Astrocyte (in vitro differentiated cells and primary cell): ENCODE measurements around the gene BDH2. TPM values are rescaled to one million over a fixed set of nuclear protein-coding genes. Genes with fewer than 3 reads are reported as not detected.

Experiments
- DNase-seq: peaks from one replicate; pipeline ENCODE4 v3.0.0-alpha.2; 2010; ENCODE audit warnings: low read depth
- FAIRE-seq: peaks from 2 replicates; lab custom pipeline; 2011; peaks lifted over from hg19 to GRCh38; lab: Jason Lieb, UNC
- H2AFZ ChIP-seq: 2 replicates; pipeline ENCODE4 v1.6.0; 2012; ENCODE audit warnings: low read depth, low read length, inconsistent platforms
- H3K27ac ChIP-seq: 2 replicates; pipeline ENCODE4 v1.5.1; 2011; ENCODE audit warnings: low read depth, low read length, inconsistent platforms
- H3K27me3 ChIP-seq: 2 replicates; pipeline ENCODE4 v1.6.0; 2011; ENCODE audit warnings: low read length, inconsistent platforms; ENCODE audit not compliant: insufficient read depth
- H3K36me3 ChIP-seq: 2 replicates; pipeline ENCODE4 v1.5.1; 2011; ENCODE audit warnings: low read length, inconsistent platforms; ENCODE audit not compliant: insufficient read depth
- H3K4me1 ChIP-seq: 2 replicates; pipeline ENCODE4 v1.5.1; 2011; ENCODE audit warnings: low read length, inconsistent platforms; ENCODE audit not compliant: insufficient read depth
- H3K4me2 ChIP-seq: 2 replicates; pipeline ENCODE4 v1.6.0; 2012; ENCODE audit warnings: low read length, inconsistent platforms
- H3K4me3 ChIP-seq: 2 replicates; pipeline ENCODE4 v1.5.1; 2011; ENCODE audit warnings: low read depth, mild to moderate bottlenecking, low read length, inconsistent platforms; ENCODE audit not compliant: insufficient read depth
- H3K79me2 ChIP-seq: 2 replicates; pipeline ENCODE4 v1.6.0; 2012; ENCODE audit warnings: mild to moderate bottlenecking, low read length, inconsistent platforms; ENCODE audit not compliant: insufficient read depth
- H3K9ac ChIP-seq: 2 replicates; pipeline ENCODE4 v1.6.0; 2012; ENCODE audit warnings: mild to moderate bottlenecking, low read length, inconsistent platforms
- H3K9me3 ChIP-seq: 2 replicates; pipeline ENCODE4 v1.5.1; 2012; ENCODE audit warnings: low read depth, mild to moderate bottlenecking, low read length, inconsistent platforms; ENCODE audit not compliant: insufficient read depth
- H4K20me1 ChIP-seq: 2 replicates; pipeline ENCODE4 v1.6.0; 2012; ENCODE audit warnings: low read length, inconsistent platforms; ENCODE audit not compliant: insufficient read depth
- H3K27ac Mint-ChIP-seq: one replicate; pipeline ENCODE4 v1.8.0; 2021; ENCODE audit warnings: mild to moderate bottlenecking, mixed read lengths; ENCODE audit not compliant: unreplicated experiment
- H3K27me3 Mint-ChIP-seq: one replicate; pipeline ENCODE4 v1.8.0; 2021; ENCODE audit warnings: low read depth, mixed read lengths; ENCODE audit not compliant: unreplicated experiment
- H3K36me3 Mint-ChIP-seq: one replicate; pipeline ENCODE4 v1.8.0; 2021; ENCODE audit warnings: low read depth, mixed read lengths; ENCODE audit not compliant: unreplicated experiment
- H3K4me1 Mint-ChIP-seq: one replicate; pipeline ENCODE4 v1.8.0; 2021; ENCODE audit warnings: low read depth, mixed read lengths; ENCODE audit not compliant: unreplicated experiment
- H3K4me3 Mint-ChIP-seq: one replicate; pipeline ENCODE4 v1.8.0; 2021; ENCODE audit warnings: mild to moderate bottlenecking, moderate library complexity, mixed read lengths; ENCODE audit not compliant: unreplicated experiment
- H3K9me3 Mint-ChIP-seq: one replicate; pipeline ENCODE4 v1.8.0; 2021; ENCODE audit warnings: mild to moderate bottlenecking, mixed read lengths; ENCODE audit not compliant: unreplicated experiment
- EZH2 ChIP-seq: IDR thresholded peaks from 2 replicates; pipeline ENCODE4 v1.6.1; 2012; ENCODE audit warnings: mild to moderate bottlenecking, low read length, inconsistent platforms; ENCODE audit not compliant: insufficient read depth
- total RNA-seq: library from RNA; stranded (reverse); gene quantifications from 2 replicates; pipeline ENCODE4 v1.2.1, GENCODE V29; 2021
- TF ChIP-seq, protein P1 (sequence below): IDR thresholded peaks from 2 replicates; pipeline ENCODE4 v1.5.1; 2011; ENCODE audit warnings: low read depth, mild to moderate bottlenecking, inconsistent platforms, low read length, moderate library complexity; ENCODE audit not compliant: insufficient read depth

BDH2 gene
- total RNA-seq, 1 donor from 2014 or later = 31.0 TPM

DNA sequence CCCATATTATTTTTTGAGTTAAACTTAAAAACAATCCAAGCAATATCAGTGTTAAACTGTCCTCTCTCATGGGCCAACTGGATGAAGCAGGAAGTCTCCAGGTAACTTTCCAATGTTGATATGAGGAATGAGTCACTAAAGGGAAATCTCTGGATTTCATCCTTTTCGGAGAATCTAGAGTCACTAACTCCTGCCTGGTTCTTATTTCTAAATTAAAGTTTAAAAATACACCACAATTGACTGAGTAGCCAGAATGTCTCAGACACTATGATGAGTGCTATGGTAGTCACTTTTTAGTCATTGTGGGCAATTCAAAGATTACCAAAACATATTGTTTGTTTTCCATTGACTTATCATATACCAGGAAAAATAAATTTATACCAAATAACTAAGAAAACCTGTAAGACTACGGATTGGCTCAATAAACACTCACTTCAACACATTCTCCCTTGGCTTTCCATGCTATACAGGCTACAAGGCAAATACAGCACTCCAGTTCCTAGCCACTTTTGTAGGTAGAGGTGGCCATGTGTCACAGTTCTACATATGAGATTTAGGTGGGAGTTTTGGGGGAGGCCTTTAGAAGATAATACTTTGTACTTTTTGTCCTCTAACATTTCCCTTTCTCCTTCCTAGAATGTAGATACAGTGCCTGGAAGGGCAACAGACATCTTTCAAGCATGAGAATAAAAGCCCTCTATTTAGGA lies 31.6 kb downstream of the BDH2 start:
- H3K79me2 ChIP-seq = peaks cover 18% of the 10 kb centered on the region
- H3K27ac Mint-ChIP-seq = no peak overlapping the region

DNA sequence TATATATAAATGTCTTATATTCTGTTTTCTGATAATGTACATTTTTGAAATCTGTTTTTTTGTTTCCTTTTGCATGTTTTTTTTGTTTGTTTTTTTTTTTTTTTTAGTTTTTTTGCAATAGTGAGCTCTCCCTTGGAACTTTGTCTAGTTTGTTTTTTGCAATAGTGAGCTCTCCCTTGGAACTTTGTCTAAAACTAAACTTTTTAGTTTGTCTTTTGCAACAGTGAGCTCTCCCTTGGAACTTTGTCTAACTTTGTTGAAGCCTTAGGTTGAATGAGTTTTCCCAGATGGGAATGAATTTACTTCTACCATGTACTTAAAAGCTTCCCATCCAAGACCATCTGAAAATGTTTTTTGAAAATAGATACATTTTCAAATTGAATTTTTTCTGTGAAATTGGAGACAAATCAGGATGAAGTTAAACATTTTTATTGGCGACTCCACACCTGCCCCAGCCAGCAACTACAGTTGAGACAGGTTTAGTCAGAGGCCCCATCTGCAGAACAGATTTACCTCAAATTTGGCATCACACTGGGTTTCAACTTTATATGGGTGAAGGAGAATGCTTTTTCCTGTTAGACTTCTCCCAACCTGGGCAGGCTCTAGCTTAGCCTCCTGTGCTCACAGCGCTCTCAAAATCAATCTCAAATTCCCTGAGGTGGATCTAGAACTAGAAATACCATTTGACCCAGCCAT lies 39.0 kb downstream of the BDH2 start:
- no peaks in the 10 kb centered on the region for H3K4me1 ChIP-seq
- DNase-seq (no peak), FAIRE-seq (no peak)
- no peaks in the 10 kb centered on the region for H3K4me1 Mint-ChIP-seq
- H4K20me1 ChIP-seq = no peaks in the 10 kb centered on the region
- no peak overlapping the region for H3K4me2 ChIP-seq
- no peak overlapping the region for H3K4me3 Mint-ChIP-seq
- no peaks in the 10 kb centered on the region for H3K36me3 ChIP-seq
- peaks cover 6% of the 10 kb centered on the region for H3K36me3 Mint-ChIP-seq
- no peak for TF ChIP-seq EZH2
- TF ChIP-seq, protein P1, sequence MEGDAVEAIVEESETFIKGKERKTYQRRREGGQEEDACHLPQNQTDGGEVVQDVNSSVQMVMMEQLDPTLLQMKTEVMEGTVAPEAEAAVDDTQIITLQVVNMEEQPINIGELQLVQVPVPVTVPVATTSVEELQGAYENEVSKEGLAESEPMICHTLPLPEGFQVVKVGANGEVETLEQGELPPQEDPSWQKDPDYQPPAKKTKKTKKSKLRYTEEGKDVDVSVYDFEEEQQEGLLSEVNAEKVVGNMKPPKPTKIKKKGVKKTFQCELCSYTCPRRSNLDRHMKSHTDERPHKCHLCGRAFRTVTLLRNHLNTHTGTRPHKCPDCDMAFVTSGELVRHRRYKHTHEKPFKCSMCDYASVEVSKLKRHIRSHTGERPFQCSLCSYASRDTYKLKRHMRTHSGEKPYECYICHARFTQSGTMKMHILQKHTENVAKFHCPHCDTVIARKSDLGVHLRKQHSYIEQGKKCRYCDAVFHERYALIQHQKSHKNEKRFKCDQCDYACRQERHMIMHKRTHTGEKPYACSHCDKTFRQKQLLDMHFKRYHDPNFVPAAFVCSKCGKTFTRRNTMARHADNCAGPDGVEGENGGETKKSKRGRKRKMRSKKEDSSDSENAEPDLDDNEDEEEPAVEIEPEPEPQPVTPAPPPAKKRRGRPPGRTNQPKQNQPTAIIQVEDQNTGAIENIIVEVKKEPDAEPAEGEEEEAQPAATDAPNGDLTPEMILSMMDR = no peak
- no peak overlapping the region for H3K27ac ChIP-seq
- H2AFZ ChIP-seq = no peak overlapping the region
- no peak overlapping the region for H3K9ac ChIP-seq
- no peaks in the 10 kb centered on the region for H3K79me2 ChIP-seq
- H3K4me3 ChIP-seq = no peak overlapping the region
- no peaks in the 10 kb centered on the region for H3K27me3 Mint-ChIP-seq
- no peaks in the 10 kb centered on the region for H3K9me3 Mint-ChIP-seq
- no peak overlapping the region for H3K27ac Mint-ChIP-seq
- H3K9me3 ChIP-seq = no peaks in the 10 kb centered on the region
- no peaks in the 10 kb centered on the region for H3K27me3 ChIP-seq

More for the DNA sequence above, 31.6 kb downstream of the BDH2 start:
- Histone ChIP-seq H3K4me2 (no peak overlapping the region), H3K4me1 (peaks cover 4% of the 10 kb centered on the region), H3K27ac (no peak overlapping the region), H2AFZ (no peak overlapping the region), H3K9me3 (no peaks in the 10 kb centered on the region), H3K9ac (no peak overlapping the region), H3K4me3 (no peak overlapping the region), H4K20me1 (no peaks in the 10 kb centered on the region), H3K27me3 (no peaks in the 10 kb centered on the region), H3K36me3 (no peaks in the 10 kb centered on the region)
- Mint-ChIP-seq H3K36me3 (peaks cover 3% of the 10 kb centered on the region), H3K9me3 (no peaks in the 10 kb centered on the region), H3K4me3 (no peak overlapping the region), H3K27me3 (no peaks in the 10 kb centered on the region), H3K4me1 (peaks cover 2% of the 10 kb centered on the region)
- FAIRE-seq = peak; percentile 34
- DNase-seq = peak; percentile 10
- TF ChIP-seq, protein P1 = no peak
- TF ChIP-seq EZH2 = no peak

DNA sequence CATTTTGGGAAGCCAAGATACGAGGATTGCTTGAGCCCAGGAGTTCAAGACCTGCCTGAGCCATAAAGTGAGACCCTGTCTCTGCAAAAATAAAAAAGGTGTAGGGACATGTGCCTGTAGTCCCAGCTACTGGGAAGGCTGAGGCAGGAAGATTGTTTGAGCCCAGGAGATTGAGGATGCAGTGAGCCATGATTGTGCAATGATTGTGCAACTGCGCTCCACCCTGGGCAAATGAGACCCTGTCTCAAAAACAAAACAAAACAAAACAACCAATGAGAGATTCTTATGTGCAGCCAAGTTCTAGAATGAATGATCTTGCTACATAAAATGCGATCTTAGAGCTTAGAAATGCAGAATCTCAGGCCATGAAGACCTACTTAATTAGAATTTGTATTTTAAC lies 45.6 kb downstream of the BDH2 start:
- Mint-ChIP-seq H3K27me3 (no peaks in the 10 kb centered on the region), H3K36me3 (peaks cover 3% of the 10 kb centered on the region), H3K4me1 (no peaks in the 10 kb centered on the region), H3K4me3 (no peak overlapping the region), H3K9me3 (no peaks in the 10 kb centered on the region), H3K27ac (no peak overlapping the region)
- no peak for DNase-seq
- H3K4me3 ChIP-seq = no peak overlapping the region
- TF ChIP-seq, protein P1 = no peak
- TF ChIP-seq EZH2 = no peak
- no peak overlapping the region for H3K9ac ChIP-seq
- no peaks in the 10 kb centered on the region for H3K36me3 ChIP-seq
- no peaks in the 10 kb centered on the region for H4K20me1 ChIP-seq
- no peak overlapping the region for H2AFZ ChIP-seq
- H3K4me2 ChIP-seq = no peak overlapping the region
- no peaks in the 10 kb centered on the region for H3K79me2 ChIP-seq
- H3K4me1 ChIP-seq = no peaks in the 10 kb centered on the region
- FAIRE-seq = no peak
- H3K9me3 ChIP-seq = no peaks in the 10 kb centered on the region
- H3K27ac ChIP-seq = no peak overlapping the region
- no peaks in the 10 kb centered on the region for H3K27me3 ChIP-seq
